ENCODE measurements around the gene MRPS11. TPM values are rescaled to one million over a fixed set of nuclear protein-coding genes. Genes with fewer than 3 reads are reported as not detected.

Gene MRPS11
- polyA plus RNA-seq, 2 of the 4 experiments (the other 2 are of a cell fraction) = 99.0 to 122 TPM

GRCh38 chr15:88498996-88499395 is 31.5 kb downstream of the MRPS11 start:
- Histone ChIP-seq H3K4me3 (no peak overlapping the region), H3K9me3 (no peaks in the 10 kb centered on the region), H3K4me1 (no peaks in the 10 kb centered on the region), H3K27ac (no peak overlapping the region), H3K4me2 (no peak overlapping the region)
- POLR2A ChIA-PET = no interaction called here
- ATAC-seq (no peak), DNase-seq (ENCODE audit: low read depth in 1 of 2, low spot score in 1 of 2) (no peak), FAIRE-seq (no peak)
- 60% methylated on average over 3 of the region's 3 CpGs for WGBS (ENCODE audit: missing lambda C conversion rate)
- TF ChIP-seq RNF2 (IDR thresholded peaks at IDR 0.05; ENCODE audit: borderline replicate concordance, low read depth) (no peak), JUNB (IDR thresholded peaks at IDR 0.05) (no peak), CHD2 (IDR thresholded peaks at IDR 0.05; ENCODE audit: low read length, partially characterized antibody) (no peak), FOSB (CRISPR knock-in tag; IDR thresholded peaks at IDR 0.05) (no peak), EHF (CRISPR knock-in tag; IDR thresholded peaks at IDR 0.05) (no peak), HOXB13 (CRISPR knock-in tag; IDR thresholded peaks at IDR 0.05; ENCODE audit: low read depth) (no peak), KDM5A (IDR thresholded peaks at IDR 0.05) (no peak), CHD4 (IDR thresholded peaks at IDR 0.05; ENCODE audit: borderline replicate concordance) (no peak), POLR2A (IDR thresholded peaks at IDR 0.05; ENCODE audit: low read length) (no peak), CTCF (IDR thresholded peaks at IDR 0.05) (no peak), BCL3 (IDR thresholded peaks at IDR 0.05) (no peak), ELK1 (IDR thresholded peaks at IDR 0.05; ENCODE audit: low read depth, low read length) (no peak), ZC3H11A (IDR thresholded peaks at IDR 0.05) (no peak), NR3C1 (IDR thresholded peaks at IDR 0.05) (no peak), MAFK (IDR thresholded peaks at IDR 0.05; ENCODE audit: partially characterized antibody) (no peak), USF2 (IDR thresholded peaks at IDR 0.05) (no peak)
- CTCF ChIA-PET = no interaction called here

- ATAC-seq (no peak), FAIRE-seq (no peak), DNase-seq (ENCODE audit: low read depth in 1 of 2, low spot score in 1 of 2) (no peak)
- TF ChIP-seq ESRRA (IDR thresholded peaks at IDR 0.05; ENCODE audit: borderline replicate concordance, low read length) (no peak), MAFK (IDR thresholded peaks at IDR 0.05; ENCODE audit: partially characterized antibody) (peak; percentile 34), HOXB5 (CRISPR knock-in tag; IDR thresholded peaks at IDR 0.05) (no peak), BCL3 (IDR thresholded peaks at IDR 0.05) (no peak), HDAC2 (IDR thresholded peaks at IDR 0.05) (no peak)
- 54% methylated on average over 1 of the region's 1 CpG for WGBS (ENCODE audit: missing lambda C conversion rate)
- ChIA-PET CTCF (no interaction called here), POLR2A (no interaction called here)
- Histone ChIP-seq H3K9me3 (no peaks in the 10 kb centered on the region), H3K4me2 (no peak overlapping the region), H3K4me1 (no peaks in the 10 kb centered on the region), H3K4me3 (no peak overlapping the region), H3K27ac (no peak overlapping the region)
Measured at GRCh38 chr15:88504445-88504844, 36.9 kb downstream of the MRPS11 start.

All from A549 (cell line).